ENCODE measurements around the gene MYDGF. TPM values are rescaled to one million over a fixed set of nuclear protein-coding genes. Genes with fewer than 3 reads are reported as not detected.

Gene MYDGF
- total RNA-seq, 1 experiment from 2014 or later = 81.2 TPM

- Mint-ChIP-seq H3K9me3 (ENCODE audit: low read depth, unreplicated experiment) (no peaks in the 10 kb centered on the region), H3K27ac (ENCODE audit: unreplicated experiment) (no peak overlapping the region), H3K4me1 (ENCODE audit: low read depth, unreplicated experiment) (no peaks in the 10 kb centered on the region), H3K27me3 (ENCODE audit: unreplicated experiment) (no peaks in the 10 kb centered on the region), H3K36me3 (ENCODE audit: insufficient read depth, unreplicated experiment) (peaks cover 45% of the 10 kb centered on the region), H3K4me3 (ENCODE audit: low read depth, unreplicated experiment) (no peak overlapping the region)
- CTCF ChIA-PET = interaction anchor here (0.5 kb wide), 1 partner anchor 1690 kb away, joined by 5 read pairs; no protein-coding TSS in a partner anchor
- TF ChIP-seq CTCF (IDR thresholded peaks at IDR 0.05; ENCODE audit: unreplicated experiment) = no peak
- DNase-seq = no peak
- BruUV-seq (replicated peaks) = no TSS peak
- intact Hi-C loops (cut with micrococcal nuclease; ENCODE audit: unreplicated experiment) = no loop called here
Observed at GRCh38 chr19:4656102-4656501, 14.0 kb downstream of the MYDGF start.

- CTCF ChIA-PET = no interaction called here
- DNase-seq = no peak
- intact Hi-C loops (cut with micrococcal nuclease; ENCODE audit: unreplicated experiment) = no loop called here
- TF ChIP-seq CTCF (IDR thresholded peaks at IDR 0.05; ENCODE audit: unreplicated experiment) = no peak
- peaks cover 40% of the 10 kb centered on the region for H3K36me3 Mint-ChIP-seq (ENCODE audit: insufficient read depth, unreplicated experiment)
- H3K4me3 Mint-ChIP-seq (ENCODE audit: low read depth, unreplicated experiment) = no peak overlapping the region
- no peaks in the 10 kb centered on the region for H3K27me3 Mint-ChIP-seq (ENCODE audit: unreplicated experiment)
- no peak overlapping the region for H3K27ac Mint-ChIP-seq (ENCODE audit: unreplicated experiment)
- BruUV-seq (replicated peaks) = TSS peak; percentile 8
- H3K9me3 Mint-ChIP-seq (ENCODE audit: low read depth, unreplicated experiment) = no peaks in the 10 kb centered on the region
- H3K4me1 Mint-ChIP-seq (ENCODE audit: low read depth, unreplicated experiment) = no peaks in the 10 kb centered on the region
Observed at GRCh38 chr19:4654437-4655361, 15.4 kb downstream of the MYDGF start.

GRCh38 chr19:4653793-4654436 is 16.2 kb downstream of the MYDGF start:
- CTCF ChIA-PET = no interaction called here
- no peak overlapping the region for H3K4me3 Mint-ChIP-seq (ENCODE audit: low read depth, unreplicated experiment)
- H3K27ac Mint-ChIP-seq (ENCODE audit: unreplicated experiment) = no peak overlapping the region
- H3K36me3 Mint-ChIP-seq (ENCODE audit: insufficient read depth, unreplicated experiment) = peaks cover 41% of the 10 kb centered on the region
- H3K4me1 Mint-ChIP-seq (ENCODE audit: low read depth, unreplicated experiment) = no peaks in the 10 kb centered on the region
- intact Hi-C loops (cut with micrococcal nuclease; ENCODE audit: unreplicated experiment) = no loop called here
- H3K9me3 Mint-ChIP-seq (ENCODE audit: low read depth, unreplicated experiment) = no peaks in the 10 kb centered on the region
- no peak for TF ChIP-seq CTCF (IDR thresholded peaks at IDR 0.05; ENCODE audit: unreplicated experiment)
- no peaks in the 10 kb centered on the region for H3K27me3 Mint-ChIP-seq (ENCODE audit: unreplicated experiment)
- no TSS peak for BruUV-seq (replicated peaks)
- DNase-seq = no peak

- intact Hi-C loops (cut with micrococcal nuclease; ENCODE audit: unreplicated experiment) = no loop called here
- Mint-ChIP-seq H3K4me1 (ENCODE audit: low read depth, unreplicated experiment) (no peaks in the 10 kb centered on the region), H3K4me3 (ENCODE audit: low read depth, unreplicated experiment) (no peak overlapping the region), H3K36me3 (ENCODE audit: insufficient read depth, unreplicated experiment) (peaks cover 31% of the 10 kb centered on the region), H3K27ac (ENCODE audit: unreplicated experiment) (no peak overlapping the region), H3K27me3 (ENCODE audit: unreplicated experiment) (no peaks in the 10 kb centered on the region), H3K9me3 (ENCODE audit: low read depth, unreplicated experiment) (no peaks in the 10 kb centered on the region)
- no peak for TF ChIP-seq CTCF (IDR thresholded peaks at IDR 0.05; ENCODE audit: unreplicated experiment)
- no TSS peak for BruUV-seq (replicated peaks)
- DNase-seq = no peak
- CTCF ChIA-PET = no interaction called here
Observed at GRCh38 chr19:4652075-4652474, 18.1 kb downstream of the MYDGF start.
